ENCODE results near the gene MECP2. TPM values are rescaled to one million over a fixed set of nuclear protein-coding genes. Genes with fewer than 3 reads are reported as not detected.

The MECP2 gene
- total RNA-seq, 4 donors from 2014 or later: 22.1 to 53.1 (median 37.8) TPM

DNA sequence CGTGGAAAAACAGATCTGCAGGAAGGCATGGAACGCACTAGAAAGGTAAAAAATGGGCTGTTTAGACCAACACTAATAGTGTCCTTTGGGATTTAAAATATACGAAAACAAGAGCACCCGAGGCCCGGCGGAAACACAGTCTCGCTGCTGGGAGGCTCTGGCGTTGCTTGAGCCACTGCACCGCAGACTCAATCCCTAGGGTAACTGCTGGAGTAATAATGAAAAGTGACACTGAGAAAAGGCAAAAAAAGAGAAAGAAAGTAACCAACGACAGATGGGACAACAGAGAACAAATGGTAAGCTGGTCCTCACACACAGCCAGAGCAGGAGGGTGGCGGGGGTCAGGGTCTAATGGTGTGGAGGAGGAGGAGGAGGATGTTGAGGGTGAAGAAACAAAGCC is 93.2 kb downstream of the MECP2 start:
- WGBS, 2 donors (ENCODE audit: low coverage in 1 of 2): 81 to 83% methylated on average over 1 to 11 of the region's 11 CpGs

DNA sequence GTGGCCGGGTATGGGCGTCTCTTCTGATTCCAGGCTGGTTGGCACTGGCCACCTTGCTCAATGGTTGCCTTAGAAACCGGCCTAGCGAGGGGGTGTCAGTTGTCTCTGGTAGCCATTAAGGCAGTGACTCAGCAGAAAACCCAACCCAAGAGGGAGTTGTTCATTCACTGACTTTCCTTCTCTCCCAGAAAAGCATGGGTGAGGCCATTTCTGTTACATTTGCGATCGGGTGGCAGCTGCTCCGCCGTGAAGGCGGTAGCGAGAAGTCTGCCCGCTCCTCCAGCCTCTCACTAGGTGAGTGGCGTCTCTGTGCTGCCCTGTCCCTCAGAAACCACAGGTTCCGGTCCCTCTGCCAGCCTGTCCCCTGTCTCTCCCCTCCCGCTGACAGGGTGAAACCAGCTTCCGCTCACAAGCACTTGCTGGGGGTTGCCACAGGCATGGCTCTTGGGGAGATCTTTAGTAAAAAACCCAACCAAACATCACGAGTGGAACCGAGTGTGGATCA is 95.2 kb downstream of the MECP2 start:
- in situ Hi-C loops (cut with MboI; ENCODE audit: low pct_ligation_motif_present in 1 of 4, low pct_unique_long_range_greater_than_20kb in 1 of 4, low sequenced_read_pairs in 3 of 4): no loop called here
- Histone ChIP-seq H3K27me3 (no peaks in the 10 kb centered on the region), H3K9me3 (no peaks in the 10 kb centered on the region), H3K27ac (peak overlapping the region in 3 of 4 donors; percentile 29 to 37 (median 34)), H3K4me3 (no peak overlapping the region), H3K36me3 (no peaks in the 10 kb centered on the region), H3K4me1 (no peaks in the 10 kb centered on the region)
- TF ChIP-seq POLR2A (IDR thresholded peaks at IDR 0.05) (no peak), EP300 (IDR thresholded peaks at IDR 0.05; ENCODE audit: low read depth) (no peak), POLR2AphosphoS5 (IDR thresholded peaks at IDR 0.05) (no peak)
- TF ChIP-seq, protein P1, sequence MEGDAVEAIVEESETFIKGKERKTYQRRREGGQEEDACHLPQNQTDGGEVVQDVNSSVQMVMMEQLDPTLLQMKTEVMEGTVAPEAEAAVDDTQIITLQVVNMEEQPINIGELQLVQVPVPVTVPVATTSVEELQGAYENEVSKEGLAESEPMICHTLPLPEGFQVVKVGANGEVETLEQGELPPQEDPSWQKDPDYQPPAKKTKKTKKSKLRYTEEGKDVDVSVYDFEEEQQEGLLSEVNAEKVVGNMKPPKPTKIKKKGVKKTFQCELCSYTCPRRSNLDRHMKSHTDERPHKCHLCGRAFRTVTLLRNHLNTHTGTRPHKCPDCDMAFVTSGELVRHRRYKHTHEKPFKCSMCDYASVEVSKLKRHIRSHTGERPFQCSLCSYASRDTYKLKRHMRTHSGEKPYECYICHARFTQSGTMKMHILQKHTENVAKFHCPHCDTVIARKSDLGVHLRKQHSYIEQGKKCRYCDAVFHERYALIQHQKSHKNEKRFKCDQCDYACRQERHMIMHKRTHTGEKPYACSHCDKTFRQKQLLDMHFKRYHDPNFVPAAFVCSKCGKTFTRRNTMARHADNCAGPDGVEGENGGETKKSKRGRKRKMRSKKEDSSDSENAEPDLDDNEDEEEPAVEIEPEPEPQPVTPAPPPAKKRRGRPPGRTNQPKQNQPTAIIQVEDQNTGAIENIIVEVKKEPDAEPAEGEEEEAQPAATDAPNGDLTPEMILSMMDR (IDR thresholded peaks at IDR 0.05): no peak
- intact Hi-C loops (cut with DNase I; ENCODE audit: low total_unique reads): no loop called here
- WGBS, 2 donors (ENCODE audit: low coverage in 1 of 2): 82% methylated on average over 17 of the region's 17 CpGs; no CpG with 5 or more reads in 1 of the 2 donors
- peak; percentile 54 for DNase-seq

More for the DNA sequence above, 93.2 kb downstream of the MECP2 start:
- no peaks in the 10 kb centered on the region for H3K36me3 ChIP-seq
- TF ChIP-seq EP300 (IDR thresholded peaks at IDR 0.05; ENCODE audit: low read depth) (no peak), POLR2AphosphoS5 (IDR thresholded peaks at IDR 0.05) (no peak), POLR2A (IDR thresholded peaks at IDR 0.05) (no peak)
- TF ChIP-seq, protein P1 (IDR thresholded peaks at IDR 0.05): no peak
- in situ Hi-C loops (cut with MboI; ENCODE audit: low pct_ligation_motif_present in 1 of 4, low pct_unique_long_range_greater_than_20kb in 1 of 4, low sequenced_read_pairs in 3 of 4) (no loop called here), intact Hi-C loops (cut with DNase I; ENCODE audit: low total_unique reads) (no loop called here)
- H3K4me1 ChIP-seq: no peaks in the 10 kb centered on the region
- H3K9me3 ChIP-seq: no peaks in the 10 kb centered on the region
- H3K4me3 ChIP-seq: no peak overlapping the region
- no peak for DNase-seq
- no peak overlapping the region for H3K27ac ChIP-seq
- H3K27me3 ChIP-seq: no peaks in the 10 kb centered on the region

DNA sequence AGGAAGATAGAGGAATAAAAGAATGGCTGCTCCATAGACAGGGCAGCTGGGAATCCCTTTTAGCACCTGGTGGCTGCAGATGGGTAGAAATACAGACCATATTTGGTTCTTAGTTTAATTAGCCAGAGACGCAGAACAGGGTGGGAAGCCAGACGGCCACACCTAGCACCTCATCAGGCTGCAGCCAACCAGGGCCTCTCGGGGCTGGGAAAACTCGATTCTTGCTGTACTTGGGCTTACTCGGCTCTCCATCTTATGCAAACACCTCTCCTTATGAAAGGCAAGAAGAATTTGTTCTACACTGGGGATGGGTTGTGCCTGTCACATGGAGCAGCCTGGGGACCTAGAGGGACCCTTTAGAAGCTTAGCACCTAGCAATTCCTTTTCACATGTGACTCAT is 97.5 kb downstream of the MECP2 start:
- H3K36me3 ChIP-seq: no peaks in the 10 kb centered on the region
- H3K9me3 ChIP-seq: no peaks in the 10 kb centered on the region
- no peak for DNase-seq
- intact Hi-C loops (cut with DNase I; ENCODE audit: low total_unique reads): no loop called here
- peak overlapping the region in 1 of 4 donors; percentile 28 for H3K27ac ChIP-seq
- TF ChIP-seq, protein P1 (IDR thresholded peaks at IDR 0.05): no peak
- TF ChIP-seq POLR2AphosphoS5 (IDR thresholded peaks at IDR 0.05) (no peak), EP300 (IDR thresholded peaks at IDR 0.05; ENCODE audit: low read depth) (no peak), POLR2A (IDR thresholded peaks at IDR 0.05) (no peak)
- H3K4me3 ChIP-seq: no peak overlapping the region
- in situ Hi-C loops (cut with MboI; ENCODE audit: low pct_ligation_motif_present in 1 of 4, low pct_unique_long_range_greater_than_20kb in 1 of 4, low sequenced_read_pairs in 3 of 4): no loop called here
- WGBS, 2 donors (ENCODE audit: low coverage in 1 of 2): 46% methylated on average over 5 of the region's 5 CpGs; no CpG with 5 or more reads in 1 of the 2 donors
- no peaks in the 10 kb centered on the region for H3K4me1 ChIP-seq
- H3K27me3 ChIP-seq: no peaks in the 10 kb centered on the region

DNA sequence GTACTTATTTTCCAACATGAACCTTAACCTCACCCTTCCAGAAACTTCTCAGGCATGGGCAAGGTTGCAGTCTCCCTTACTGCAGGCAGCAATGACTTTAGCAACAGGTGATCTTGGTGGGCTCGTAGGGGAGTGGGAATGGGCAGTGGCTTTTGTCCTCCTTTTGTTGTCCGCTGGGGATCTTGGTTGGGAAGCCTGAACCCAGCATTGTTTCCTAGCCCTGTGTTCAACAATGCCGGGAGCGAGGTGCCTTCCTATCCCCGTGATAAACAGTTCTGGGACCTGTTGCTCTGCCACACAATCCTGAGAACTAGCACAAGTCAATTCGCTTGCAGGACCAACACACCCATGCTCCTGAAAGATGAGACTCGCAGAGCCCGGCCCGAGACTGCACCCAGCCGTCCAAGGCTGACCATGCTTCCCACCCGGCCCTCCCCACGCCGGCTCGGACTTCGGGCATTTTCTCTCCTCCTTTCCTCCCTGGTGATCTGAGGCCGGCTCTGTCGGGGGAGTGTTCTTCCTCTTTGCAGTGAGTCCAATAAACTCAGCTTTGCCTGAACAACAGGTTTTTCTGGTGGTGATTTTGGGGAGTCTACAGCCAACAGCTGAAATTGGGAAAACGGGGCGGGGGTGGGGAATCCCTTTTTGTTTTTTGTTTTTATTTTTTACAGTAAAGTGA is 98.0 kb downstream of the MECP2 start:
- Histone ChIP-seq H3K36me3 (no peaks in the 10 kb centered on the region), H3K4me1 (no peaks in the 10 kb centered on the region), H3K9me3 (no peaks in the 10 kb centered on the region), H3K4me3 (no peak overlapping the region), H3K27me3 (no peaks in the 10 kb centered on the region), H3K27ac (peak overlapping the region in 1 of 4 donors; percentile 28)
- no peak for DNase-seq
- WGBS, 2 donors (ENCODE audit: low coverage in 1 of 2): 50 to 69% methylated on average over 2 to 18 of the region's 19 CpGs
- in situ Hi-C loops (cut with MboI; ENCODE audit: low pct_ligation_motif_present in 1 of 4, low pct_unique_long_range_greater_than_20kb in 1 of 4, low sequenced_read_pairs in 3 of 4) (no loop called here), intact Hi-C loops (cut with DNase I; ENCODE audit: low total_unique reads) (no loop called here)
- no peak for TF ChIP-seq POLR2A (IDR thresholded peaks at IDR 0.05)
- no peak for TF ChIP-seq POLR2AphosphoS5 (IDR thresholded peaks at IDR 0.05)
- no peak for TF ChIP-seq EP300 (IDR thresholded peaks at IDR 0.05; ENCODE audit: low read depth)
- TF ChIP-seq, protein P1 (IDR thresholded peaks at IDR 0.05): no peak
